Pancreas (tissue), 10 donors: ENCODE measurements around the gene LRRC23. TPM values are rescaled to one million over a fixed set of nuclear protein-coding genes. Genes with fewer than 3 reads are reported as not detected.

ENCODE experiments used
- ATAC-seq, 4 donors: fragments of 200-7000 bp; cut with Tn5 transposase; one replicate each; pipeline versions ENCODE4 v1.8.0 to v1.9.1; 2020; ENCODE audit warnings: mild to moderate bottlenecking in 4 of 4, moderate library complexity in 4 of 4
- DNase-seq, 6 donors: peaks; one replicate each; pipeline ENCODE4 v3.0.0-alpha.2; 2020
- FAIRE-seq: peaks from 2 replicates; lab custom pipeline; 2012; peaks lifted over from hg19 to GRCh38; lab: Jason Lieb, UNC
- H3K27ac ChIP-seq, 4 donors: fragments of 200-600 bp; sonication (generic); 1 replicate in 3 of 4; 2 replicates in 1 of 4; pipeline versions ENCODE4 v1.5.0 to v1.8.0; 2020
- H3K27me3 ChIP-seq, 4 donors: fragments of 200-600 bp; one replicate each; pipeline ENCODE4 v1.8.0; 2021
- H3K36me3 ChIP-seq, 3 donors: fragments of 200-600 bp; sonication (generic) in 1 of 3; one replicate each; pipeline versions ENCODE4 v1.5.0 to v1.8.0; 2020 to 2021
- H3K4me1 ChIP-seq, 3 donors: fragments of 200-600 bp; one replicate each; pipeline ENCODE4 v1.8.0; 2021
- H3K4me3 ChIP-seq, 4 donors: fragments of 200-600 bp; sonication (generic) in 2 of 4; one replicate each; pipeline versions ENCODE4 v1.5.0 to v1.8.0; 2020 to 2021
- H3K9me3 ChIP-seq, 4 donors: fragments of 200-600 bp; one replicate each; pipeline ENCODE4 v1.8.0; 2021
- WGBS, 2 donors: extraction: QIAGEN DNeasy Blood & Tissue Kit; methylation state at CpG; one replicate each; pipeline ENCODE4 v1.1.7; 2013; 5-methylcytosine and 5-hydroxymethylcytosine counted together
- intact Hi-C, 3 donors: fragments of 100-400 bp; cut with DNase I; formaldehyde crosslinking; loops; one replicate each; pipeline versions ENCODE4 v1.11.1 to v1.14.2; 2022
- polyA plus RNA-seq, 2 donors: library from polyadenylated mRNA; stranded (reverse); fragments of 200-250 nt; gene quantifications; one replicate each; pipeline ENCODE4 v1.2.3, GENCODE V29; 2013
- total RNA-seq, 6 donors: library from RNA; stranded (reverse); fragmentation: NEBNext Ultra II Directional in 4 of 6; extraction: Animal tissue kit (Norgen Biotek cat#: 25700) in 4 of 6; gene quantifications; one replicate each; pipeline versions ENCODE4 v1.2.1 to v1.2.4, GENCODE V29; 2021 to 2023
- TF ChIP-seq, protein P1 (sequence below), 4 donors: fragments of 200-600 bp; sonication (generic) in 3 of 4; IDR thresholded peaks; one replicate each; pipeline versions ENCODE4 v1.5.0 to v1.8.0; 2021; ENCODE audit warnings: antibody characterized with exemption in 4 of 4
- donor health status: healthy with polysubstance abuse.
- donor health status: DM: no; HTN: no; CAD: no; lungs with moderate emphysema.
- donor health status: DM: no; HTN: no; CAD: no.
- donor health status: control.
- donor health status: control.
- donor health status: Bipolar disorder and iron deficiency.
- donor health status: DM: yes; HTN: yes; CAD: no.
- donor health status: DM: no; HTN: no; CAD: no.
- donor health status: DM: no; HTN: no; CAD: no.
- donor health status: DM: yes; HTN: yes; CAD: no.

Gene LRRC23
- total and polyA plus RNA-seq, 8 donors: 1.7 to 13.0 (median 3.8) TPM

DNA sequence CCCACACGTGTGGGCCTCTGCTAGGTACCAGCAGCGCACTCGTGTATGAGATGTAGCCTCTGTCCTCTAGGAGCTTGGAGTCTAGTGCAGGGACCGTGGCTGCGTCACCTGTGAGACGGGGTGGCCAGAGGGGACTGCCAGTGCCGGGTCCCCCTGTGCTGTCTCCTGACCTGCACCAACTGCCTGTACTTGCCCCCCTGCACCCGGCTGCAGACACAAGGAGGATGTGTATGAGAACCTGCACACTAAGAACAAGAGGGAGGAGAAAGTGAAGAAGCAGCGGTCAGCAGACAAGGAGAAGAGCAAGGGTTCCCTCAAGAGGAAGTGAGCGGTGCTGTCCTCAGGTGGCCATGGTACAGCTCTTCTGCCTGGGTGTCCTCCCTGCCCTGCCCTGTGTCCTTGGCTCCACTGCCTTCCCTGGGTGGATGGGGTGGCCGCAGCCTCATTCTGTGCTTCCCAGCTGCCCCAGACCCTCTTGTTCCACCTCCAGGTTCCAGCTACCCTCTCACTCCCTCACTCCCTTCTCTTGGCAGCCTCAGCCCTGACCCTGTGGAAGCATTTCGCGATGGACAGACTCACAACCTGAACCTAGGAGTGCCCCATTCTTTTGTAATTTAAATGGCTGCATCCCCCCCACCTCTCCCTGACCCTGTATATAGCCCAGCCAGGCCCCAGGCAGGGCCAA lies 56.1 kb downstream of the LRRC23 start:
- TF ChIP-seq, protein P1, sequence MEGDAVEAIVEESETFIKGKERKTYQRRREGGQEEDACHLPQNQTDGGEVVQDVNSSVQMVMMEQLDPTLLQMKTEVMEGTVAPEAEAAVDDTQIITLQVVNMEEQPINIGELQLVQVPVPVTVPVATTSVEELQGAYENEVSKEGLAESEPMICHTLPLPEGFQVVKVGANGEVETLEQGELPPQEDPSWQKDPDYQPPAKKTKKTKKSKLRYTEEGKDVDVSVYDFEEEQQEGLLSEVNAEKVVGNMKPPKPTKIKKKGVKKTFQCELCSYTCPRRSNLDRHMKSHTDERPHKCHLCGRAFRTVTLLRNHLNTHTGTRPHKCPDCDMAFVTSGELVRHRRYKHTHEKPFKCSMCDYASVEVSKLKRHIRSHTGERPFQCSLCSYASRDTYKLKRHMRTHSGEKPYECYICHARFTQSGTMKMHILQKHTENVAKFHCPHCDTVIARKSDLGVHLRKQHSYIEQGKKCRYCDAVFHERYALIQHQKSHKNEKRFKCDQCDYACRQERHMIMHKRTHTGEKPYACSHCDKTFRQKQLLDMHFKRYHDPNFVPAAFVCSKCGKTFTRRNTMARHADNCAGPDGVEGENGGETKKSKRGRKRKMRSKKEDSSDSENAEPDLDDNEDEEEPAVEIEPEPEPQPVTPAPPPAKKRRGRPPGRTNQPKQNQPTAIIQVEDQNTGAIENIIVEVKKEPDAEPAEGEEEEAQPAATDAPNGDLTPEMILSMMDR (IDR thresholded peaks at IDR 0.05): no peak
- H3K4me3 ChIP-seq: peak overlapping the region in 2 of 4 donors; percentile 69 to 79
- FAIRE-seq (no peak), ATAC-seq (no peak), DNase-seq (peak in 3 of 6 donors; percentile 33 to 72 (median 42))
- no peaks in the 10 kb centered on the region for H3K36me3 ChIP-seq
- H3K4me1 ChIP-seq: peaks cover 9 to 33% (median 21%) of the 10 kb centered on the region in 3 donors
- intact Hi-C loops: no loop called here
- peak overlapping the region; percentile 88 to 97 (median 94) for H3K27ac ChIP-seq
- no peaks in the 10 kb centered on the region for H3K9me3 ChIP-seq
- 75 to 79% methylated on average over 13 of the region's 13 CpGs for WGBS, 2 donors
- H3K27me3 ChIP-seq: no peaks in the 10 kb centered on the region

DNA sequence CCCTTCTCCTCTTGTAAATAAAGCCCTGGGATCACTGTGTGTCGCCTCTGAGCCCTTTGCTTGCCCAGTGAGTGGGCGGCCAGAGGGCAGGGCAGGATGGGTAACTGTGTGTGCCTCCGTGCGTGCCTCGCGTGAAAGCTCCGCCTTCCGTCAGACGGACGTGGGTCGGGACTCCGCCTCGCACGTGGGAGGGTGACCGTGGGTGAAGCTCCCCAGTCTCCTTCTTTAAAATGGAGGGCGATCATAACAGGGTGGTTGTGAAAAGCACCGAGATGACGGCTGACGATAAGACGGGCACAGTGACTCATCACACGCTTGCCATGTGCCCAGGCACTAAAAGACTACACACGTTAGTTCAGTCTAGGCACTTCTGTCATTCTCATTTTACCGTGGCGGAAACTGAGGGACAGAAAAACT lies 56.7 kb downstream of the LRRC23 start:
- DNase-seq (peak in 5 of 6 donors; percentile 62 to 87 (median 79)), ATAC-seq (peak; percentile 14 to 40 (median 20)), FAIRE-seq (no peak)
- H3K9me3 ChIP-seq: no peaks in the 10 kb centered on the region
- intact Hi-C loops: no loop called here
- H3K4me3 ChIP-seq: peak overlapping the region in 3 of 4 donors; percentile 64 to 79 (median 69)
- TF ChIP-seq, protein P1 (IDR thresholded peaks at IDR 0.05): no peak
- no peaks in the 10 kb centered on the region for H3K27me3 ChIP-seq
- H3K4me1 ChIP-seq: peaks cover 15 to 39% (median 27%) of the 10 kb centered on the region in 3 donors
- 22 to 23% methylated on average over 24 of the region's 24 CpGs for WGBS, 2 donors
- no peaks in the 10 kb centered on the region for H3K36me3 ChIP-seq
- H3K27ac ChIP-seq: peak overlapping the region; percentile 88 to 97 (median 94)

DNA sequence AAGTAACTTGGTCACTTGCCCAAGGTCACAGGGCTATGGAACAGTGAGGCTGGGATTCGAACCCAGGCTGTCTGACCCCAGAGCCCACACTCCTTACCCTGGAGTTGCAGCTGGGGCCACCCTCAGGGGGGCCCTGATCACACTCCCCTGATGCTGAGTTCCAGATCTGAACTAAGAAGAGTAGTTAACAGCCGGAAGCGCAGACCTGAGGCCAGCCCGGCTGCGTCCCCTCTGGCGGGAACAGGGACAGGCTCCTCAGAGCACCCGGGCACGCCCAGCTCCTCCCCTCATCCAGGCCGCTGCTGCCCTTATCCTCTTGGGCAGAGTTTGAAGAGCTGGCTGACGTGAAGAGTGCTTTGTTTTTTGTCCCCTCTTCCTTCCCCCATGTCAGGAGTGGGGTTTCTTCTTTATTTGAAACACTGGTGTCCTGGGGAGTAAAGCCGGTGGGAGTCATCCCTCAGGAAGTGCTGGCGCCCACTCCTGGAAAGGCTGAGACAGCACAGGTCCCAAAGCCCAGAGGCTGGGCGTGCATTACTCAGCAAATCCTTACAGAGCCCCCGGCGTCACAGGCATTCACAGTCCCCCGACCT lies 57.2 kb downstream of the LRRC23 start:
- 0 to 2% methylated on average over 16 of the region's 16 CpGs for WGBS, 2 donors
- Histone ChIP-seq H3K27ac (peak overlapping the region; percentile 88 to 97 (median 94)), H3K36me3 (no peaks in the 10 kb centered on the region), H3K9me3 (no peaks in the 10 kb centered on the region), H3K27me3 (no peaks in the 10 kb centered on the region), H3K4me3 (peak overlapping the region in 3 of 4 donors; percentile 64 to 79 (median 69)), H3K4me1 (peaks cover 20 to 44% (median 27%) of the 10 kb centered on the region in 3 donors)
- FAIRE-seq: no peak
- TF ChIP-seq, protein P1 (IDR thresholded peaks at IDR 0.05): peak; percentile 16 to 38 (median 16)
- ATAC-seq: peak; percentile 27 to 57 (median 46)
- peak; percentile 65 to 87 (median 74) for DNase-seq
- intact Hi-C loops: no loop called here

DNA sequence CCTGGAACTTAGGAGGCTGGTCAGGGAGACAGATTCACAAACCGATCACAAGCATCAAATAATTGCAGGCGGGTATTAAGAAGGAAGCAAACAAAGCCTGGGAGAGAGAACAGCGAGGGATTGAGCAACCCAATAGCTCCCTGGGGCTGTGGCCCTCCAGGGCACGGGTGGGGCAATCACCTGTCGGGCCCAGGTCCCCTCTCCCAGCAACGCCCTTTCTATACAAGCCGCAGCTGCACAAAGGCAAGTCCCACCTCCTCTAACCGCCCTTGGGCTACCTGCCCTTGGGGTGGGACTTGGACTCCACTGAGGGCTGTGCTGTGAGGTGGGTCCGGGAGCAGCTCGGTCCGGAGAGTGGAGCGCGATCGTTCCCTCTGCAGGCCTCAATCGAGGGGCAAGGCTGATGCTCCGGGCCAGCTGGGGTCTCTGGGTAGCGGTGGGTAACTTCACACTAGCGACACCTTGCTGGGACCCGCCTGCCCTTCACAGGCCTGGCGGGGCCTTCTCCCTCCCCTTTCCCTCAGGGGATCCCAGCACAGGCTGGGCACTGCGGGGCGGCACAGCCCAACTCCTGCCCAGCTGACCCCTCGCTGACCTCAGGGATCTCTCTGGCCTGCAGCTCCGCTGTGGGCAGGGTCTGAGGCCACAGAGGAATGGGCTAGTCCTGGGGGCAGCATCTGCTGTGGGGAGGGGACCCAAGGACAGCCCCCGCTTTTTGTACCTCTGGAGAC lies 57.8 kb downstream of the LRRC23 start:
- DNase-seq: peak in 5 of 6 donors; percentile 84 to 91 (median 86)
- H3K27me3 ChIP-seq: no peaks in the 10 kb centered on the region
- intact Hi-C loops: no loop called here
- FAIRE-seq: no peak
- 11 to 20% methylated on average over 23 to 25 of the region's 25 CpGs for WGBS, 2 donors
- H3K4me3 ChIP-seq: peak overlapping the region; percentile 61 to 79 (median 66)
- H3K9me3 ChIP-seq: no peaks in the 10 kb centered on the region
- ATAC-seq: peak; percentile 46 to 64 (median 58)
- peaks cover 25 to 44% (median 27%) of the 10 kb centered on the region in 3 donors for H3K4me1 ChIP-seq
- TF ChIP-seq, protein P1 (IDR thresholded peaks at IDR 0.05): no peak
- H3K27ac ChIP-seq: peak overlapping the region; percentile 88 to 97 (median 94)
- peaks cover 0 to 4% (median 0%) of the 10 kb centered on the region in 3 donors for H3K36me3 ChIP-seq
